ENCODE measurements around the gene SCNN1A.
"Not testable (repeated sequence)": the region's sequence is repeated elsewhere in the genome, so short reads cannot be mapped to it uniquely, and the experiment has no call there.

DNA sequence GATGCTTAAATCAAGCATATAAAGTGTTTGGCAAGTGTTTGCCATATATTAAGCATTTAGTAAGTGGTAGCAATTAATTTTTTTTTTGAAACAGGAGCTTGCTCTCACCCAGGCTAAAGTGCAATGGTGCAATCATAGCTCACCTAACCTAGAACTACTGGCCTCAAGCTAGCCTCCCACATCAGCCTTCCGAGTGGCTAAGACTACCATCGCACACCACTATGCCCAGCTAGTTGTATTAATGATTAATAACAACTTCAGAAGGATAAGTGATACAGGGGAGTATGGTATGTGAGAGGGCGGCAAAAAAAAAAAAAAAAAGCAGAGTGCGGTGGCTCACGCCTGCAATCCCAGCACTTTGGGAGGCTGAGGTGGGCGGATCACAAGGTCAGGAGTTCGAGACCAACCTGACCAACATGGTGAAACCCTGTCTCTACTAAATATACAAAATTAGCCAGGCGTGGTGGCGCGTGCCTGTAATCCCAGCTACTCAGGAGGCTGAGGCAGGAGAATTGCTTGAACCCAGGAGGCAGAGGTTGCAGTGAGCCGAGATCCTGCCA lies 31.2 kb downstream of the SCNN1A start:
- TF ChIP-seq, protein P1, sequence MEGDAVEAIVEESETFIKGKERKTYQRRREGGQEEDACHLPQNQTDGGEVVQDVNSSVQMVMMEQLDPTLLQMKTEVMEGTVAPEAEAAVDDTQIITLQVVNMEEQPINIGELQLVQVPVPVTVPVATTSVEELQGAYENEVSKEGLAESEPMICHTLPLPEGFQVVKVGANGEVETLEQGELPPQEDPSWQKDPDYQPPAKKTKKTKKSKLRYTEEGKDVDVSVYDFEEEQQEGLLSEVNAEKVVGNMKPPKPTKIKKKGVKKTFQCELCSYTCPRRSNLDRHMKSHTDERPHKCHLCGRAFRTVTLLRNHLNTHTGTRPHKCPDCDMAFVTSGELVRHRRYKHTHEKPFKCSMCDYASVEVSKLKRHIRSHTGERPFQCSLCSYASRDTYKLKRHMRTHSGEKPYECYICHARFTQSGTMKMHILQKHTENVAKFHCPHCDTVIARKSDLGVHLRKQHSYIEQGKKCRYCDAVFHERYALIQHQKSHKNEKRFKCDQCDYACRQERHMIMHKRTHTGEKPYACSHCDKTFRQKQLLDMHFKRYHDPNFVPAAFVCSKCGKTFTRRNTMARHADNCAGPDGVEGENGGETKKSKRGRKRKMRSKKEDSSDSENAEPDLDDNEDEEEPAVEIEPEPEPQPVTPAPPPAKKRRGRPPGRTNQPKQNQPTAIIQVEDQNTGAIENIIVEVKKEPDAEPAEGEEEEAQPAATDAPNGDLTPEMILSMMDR (conservative IDR thresholded peaks at IDR 0.05; ENCODE audit: low read depth, low read length) = not testable (repeated sequence)
- TF ChIP-seq, protein P2, sequence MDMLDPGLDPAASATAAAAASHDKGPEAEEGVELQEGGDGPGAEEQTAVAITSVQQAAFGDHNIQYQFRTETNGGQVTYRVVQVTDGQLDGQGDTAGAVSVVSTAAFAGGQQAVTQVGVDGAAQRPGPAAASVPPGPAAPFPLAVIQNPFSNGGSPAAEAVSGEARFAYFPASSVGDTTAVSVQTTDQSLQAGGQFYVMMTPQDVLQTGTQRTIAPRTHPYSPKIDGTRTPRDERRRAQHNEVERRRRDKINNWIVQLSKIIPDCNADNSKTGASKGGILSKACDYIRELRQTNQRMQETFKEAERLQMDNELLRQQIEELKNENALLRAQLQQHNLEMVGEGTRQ (IDR thresholded peaks at IDR 0.05; ENCODE audit: low read depth, low read length) = not testable (repeated sequence)
- TF ChIP-seq CEBPB (IDR thresholded peaks at IDR 0.05; ENCODE audit: low read depth, low read length); POLR2A (IDR thresholded peaks at IDR 0.05; ENCODE audit: low read depth, low read length); RCOR1 (IDR thresholded peaks at IDR 0.05; ENCODE audit: insufficient replicate concordance, low read length): not testable (repeated sequence)

Measured in IMR-90 (cell line).